Upper lobe of left lung (tissue), 6 donors: ENCODE data around the gene ZBBX. TPM values are rescaled to one million over a fixed set of nuclear protein-coding genes. Genes with fewer than 3 reads are reported as not detected.

Experiments
- ATAC-seq, 2 donors: fragments of 200-7000 bp; cut with Tn5 transposase; one replicate each; pipeline ENCODE4 v1.9.1; 2022; ENCODE audit warnings: mild to moderate bottlenecking in 2 of 2, moderate library complexity in 2 of 2; ENCODE audit not compliant: low FRiP score in 2 of 2
- DNase-seq, 2 donors: peaks; one replicate each; pipeline ENCODE4 v3.0.0-alpha.2; 2019 to 2020
- H3K27ac ChIP-seq, 4 donors: fragments of 200-600 bp; sonication (generic); one replicate each; pipeline ENCODE4 v1.5.1; 2016 to 2019
- H3K27me3 ChIP-seq, 4 donors: fragments of 200-600 bp; sonication (generic); one replicate each; pipeline ENCODE4 v1.5.1; 2017 to 2019
- H3K36me3 ChIP-seq, 4 donors: fragments of 200-600 bp; sonication (generic); one replicate each; pipeline ENCODE4 v1.5.1; 2016 to 2019
- H3K4me1 ChIP-seq, 4 donors: fragments of 200-600 bp; sonication (generic); one replicate each; pipeline ENCODE4 v1.5.1; 2018 to 2019
- H3K4me3 ChIP-seq, 4 donors: fragments of 200-600 bp; sonication (generic); one replicate each; pipeline ENCODE4 v1.5.1; 2017 to 2019; ENCODE audit warnings: mild to moderate bottlenecking in 2 of 4, moderate library complexity in 1 of 4
- H3K9me3 ChIP-seq, 4 donors: fragments of 200-600 bp; sonication (generic); one replicate each; pipeline ENCODE4 v1.5.1; 2018 to 2019
- EP300 ChIP-seq, 4 donors: sonication (generic); formaldehyde crosslinking; IDR thresholded peaks; one replicate each; pipeline ENCODE4 v1.5.1; 2017; ENCODE audit warnings: antibody characterized with exemption in 4 of 4, control low read depth in 2 of 4
- POLR2A ChIP-seq, 4 donors: fragments of 450-650 bp; IDR thresholded peaks; one replicate each; pipeline ENCODE4 v1.5.1; 2016 to 2017; ENCODE audit warnings: antibody characterized with exemption in 4 of 4, mild to moderate bottlenecking in 2 of 4
- POLR2AphosphoS5 ChIP-seq, 2 donors: sonication (generic); formaldehyde crosslinking; IDR thresholded peaks; one replicate each; pipeline ENCODE4 v1.5.1; 2017; ENCODE audit warnings: antibody characterized with exemption in 2 of 2
- WGBS, 2 donors: methylation state at CpG; one replicate each; pipeline ENCODE4 v1.1.5; 2017 to 2018; 5-methylcytosine and 5-hydroxymethylcytosine counted together
- total RNA-seq, 6 donors: library from RNA; depleted of rRNA in 4 of 6; stranded (reverse); fragments of >200 nt in 4 of 6; gene quantifications; one replicate each; pipeline versions ENCODE4 v1.1.0 to v1.2.1, GENCODE V29; 2016 to 2021
- TF ChIP-seq, protein P1 (sequence below), 6 experiments: fragments of 450-650 bp in 4 of 6; fragments of 200-600 bp in 2 of 6; sonication (generic) in 2 of 6; IDR thresholded peaks; one replicate each; pipeline ENCODE4 v1.5.1; 2016 to 2019; ENCODE audit warnings: antibody characterized with exemption in 6 of 6
- donor health status: DM: no; HTN: no; CAD: no; lungs with moderate emphysema.
- donor health status: DM: no; HTN: yes; CAD: no; lungs with severe emphysema.

Gene ZBBX
- total RNA-seq, 6 donors from 2014 or later: 0.31 to 81.3 (median 7.4) TPM

DNA sequence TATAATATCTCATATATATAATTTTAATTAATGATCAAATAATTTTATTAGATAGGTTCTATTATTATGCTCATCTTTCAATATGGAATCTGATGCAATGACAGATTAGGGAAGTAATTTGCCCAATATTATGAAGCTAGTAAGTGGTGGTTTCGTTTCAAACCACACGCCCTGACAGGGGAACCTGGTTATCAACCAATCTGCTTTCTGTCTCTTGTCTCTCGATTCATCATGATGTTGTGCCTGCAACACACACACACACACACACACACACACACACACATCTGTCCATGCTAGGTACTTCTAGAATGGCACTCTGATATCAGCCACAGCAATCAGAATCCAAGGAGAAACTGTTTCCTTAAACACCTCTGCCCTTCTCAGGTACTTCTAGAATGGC, 128.4 kb downstream of the ZBBX start:
- ATAC-seq (no peak), DNase-seq (no peak)
- 67 to 87% methylated on average over 3 of the region's 3 CpGs for WGBS, 2 donors
- H3K4me3 ChIP-seq: no peak overlapping the region
- H3K27me3 ChIP-seq: no peaks in the 10 kb centered on the region
- H3K36me3 ChIP-seq: no peaks in the 10 kb centered on the region
- no peak overlapping the region for H3K27ac ChIP-seq
- H3K4me1 ChIP-seq: no peaks in the 10 kb centered on the region
- H3K9me3 ChIP-seq: no peaks in the 10 kb centered on the region
- TF ChIP-seq EP300 (IDR thresholded peaks at IDR 0.05) (no peak), POLR2A (IDR thresholded peaks at IDR 0.05) (no peak), POLR2AphosphoS5 (IDR thresholded peaks at IDR 0.05) (no peak)
- TF ChIP-seq, protein P1, sequence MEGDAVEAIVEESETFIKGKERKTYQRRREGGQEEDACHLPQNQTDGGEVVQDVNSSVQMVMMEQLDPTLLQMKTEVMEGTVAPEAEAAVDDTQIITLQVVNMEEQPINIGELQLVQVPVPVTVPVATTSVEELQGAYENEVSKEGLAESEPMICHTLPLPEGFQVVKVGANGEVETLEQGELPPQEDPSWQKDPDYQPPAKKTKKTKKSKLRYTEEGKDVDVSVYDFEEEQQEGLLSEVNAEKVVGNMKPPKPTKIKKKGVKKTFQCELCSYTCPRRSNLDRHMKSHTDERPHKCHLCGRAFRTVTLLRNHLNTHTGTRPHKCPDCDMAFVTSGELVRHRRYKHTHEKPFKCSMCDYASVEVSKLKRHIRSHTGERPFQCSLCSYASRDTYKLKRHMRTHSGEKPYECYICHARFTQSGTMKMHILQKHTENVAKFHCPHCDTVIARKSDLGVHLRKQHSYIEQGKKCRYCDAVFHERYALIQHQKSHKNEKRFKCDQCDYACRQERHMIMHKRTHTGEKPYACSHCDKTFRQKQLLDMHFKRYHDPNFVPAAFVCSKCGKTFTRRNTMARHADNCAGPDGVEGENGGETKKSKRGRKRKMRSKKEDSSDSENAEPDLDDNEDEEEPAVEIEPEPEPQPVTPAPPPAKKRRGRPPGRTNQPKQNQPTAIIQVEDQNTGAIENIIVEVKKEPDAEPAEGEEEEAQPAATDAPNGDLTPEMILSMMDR (IDR thresholded peaks at IDR 0.05): no peak

DNA sequence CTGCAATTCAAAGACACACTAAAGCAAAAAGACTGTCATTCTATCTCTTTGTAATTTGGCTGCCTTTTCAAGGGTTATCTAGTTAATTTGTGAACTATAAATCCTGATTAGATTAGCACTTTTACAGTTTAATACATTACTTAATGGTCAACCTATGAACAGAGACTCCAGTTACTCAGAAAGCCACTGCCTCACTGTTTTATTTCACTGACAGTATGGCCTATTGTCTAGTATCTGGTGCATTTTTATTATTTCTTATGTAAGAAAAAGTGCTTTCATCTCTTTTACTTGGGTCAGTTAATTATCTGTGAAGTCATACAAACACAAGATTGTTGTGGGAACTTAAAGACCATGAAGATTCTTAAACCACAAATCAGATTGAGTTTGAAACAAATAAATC, 133.8 kb downstream of the ZBBX start:
- no peak for ATAC-seq
- no peak for DNase-seq
- TF ChIP-seq, protein P1 (IDR thresholded peaks at IDR 0.05): no peak
- TF ChIP-seq EP300 (IDR thresholded peaks at IDR 0.05): no peak
- TF ChIP-seq POLR2AphosphoS5 (IDR thresholded peaks at IDR 0.05): no peak
- TF ChIP-seq POLR2A (IDR thresholded peaks at IDR 0.05): no peak
- no peaks in the 10 kb centered on the region for H3K9me3 ChIP-seq
- no peak overlapping the region for H3K27ac ChIP-seq
- H3K4me3 ChIP-seq: no peak overlapping the region
- no peaks in the 10 kb centered on the region for H3K27me3 ChIP-seq
- no peaks in the 10 kb centered on the region for H3K4me1 ChIP-seq
- no peaks in the 10 kb centered on the region for H3K36me3 ChIP-seq

DNA sequence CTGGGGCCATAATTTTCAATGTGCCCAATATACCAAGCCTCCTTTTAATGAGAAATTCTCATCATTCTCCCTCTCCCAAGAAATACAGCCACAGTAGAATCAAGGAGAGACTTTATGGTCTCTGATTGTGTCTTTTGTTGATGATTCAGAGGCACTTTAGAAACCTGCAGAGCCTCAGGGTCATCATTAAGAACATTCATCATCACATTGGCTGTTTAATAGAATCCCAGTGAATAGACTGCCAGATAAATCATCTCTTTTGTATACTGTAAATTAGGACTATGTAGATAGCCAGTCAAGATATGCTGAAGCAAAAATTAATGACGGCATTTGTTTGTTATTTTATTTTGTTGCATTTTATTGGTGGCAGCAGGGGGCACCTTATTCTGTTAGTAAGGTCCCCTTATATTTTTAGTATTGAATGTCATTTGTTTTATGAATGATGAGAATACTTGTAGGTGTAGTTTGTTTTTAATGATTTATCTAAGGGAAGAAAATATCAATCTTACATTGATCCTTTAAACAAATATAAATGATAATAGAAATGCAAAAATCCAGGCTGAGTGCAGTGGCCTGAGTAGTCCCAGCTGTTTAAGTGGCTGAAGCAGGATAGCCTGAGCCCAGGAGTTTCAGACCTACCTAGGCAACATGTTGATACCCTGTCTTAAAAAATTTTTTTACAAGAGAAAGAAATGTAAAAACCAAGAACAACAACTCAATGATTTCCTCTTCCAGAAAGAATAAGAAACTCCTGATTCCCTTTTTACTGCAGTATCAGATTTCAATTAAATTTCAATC, 138.8 kb downstream of the ZBBX start:
- Histone ChIP-seq H3K4me1 (no peaks in the 10 kb centered on the region), H3K27ac (no peak overlapping the region), H3K9me3 (no peaks in the 10 kb centered on the region), H3K36me3 (no peaks in the 10 kb centered on the region), H3K4me3 (no peak overlapping the region), H3K27me3 (no peaks in the 10 kb centered on the region)
- WGBS, 2 donors: 66 to 91% methylated on average over 1 of the region's 1 CpG
- TF ChIP-seq, protein P1 (IDR thresholded peaks at IDR 0.05): no peak
- TF ChIP-seq POLR2AphosphoS5 (IDR thresholded peaks at IDR 0.05) (no peak), EP300 (IDR thresholded peaks at IDR 0.05) (no peak), POLR2A (IDR thresholded peaks at IDR 0.05) (no peak)
- DNase-seq: no peak
- ATAC-seq: no peak

DNA sequence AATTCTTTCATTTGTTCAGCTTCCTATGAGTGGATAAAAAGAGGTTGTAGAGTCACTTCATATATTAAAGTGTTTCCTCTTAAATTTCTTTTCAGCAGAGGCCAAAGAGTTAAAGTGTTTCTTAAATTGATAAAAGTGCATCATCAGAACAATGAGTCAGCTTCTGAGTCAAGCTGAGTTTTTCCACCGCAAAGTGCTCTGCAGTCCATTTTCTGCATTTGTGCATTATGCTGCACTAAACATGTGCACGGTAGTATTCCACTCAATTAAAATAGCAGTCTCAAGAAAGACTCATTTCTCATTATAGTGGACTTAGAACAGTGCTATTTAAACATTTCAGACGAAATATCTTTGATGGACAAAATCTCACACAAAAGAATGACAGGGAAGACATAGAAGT, 152.0 kb downstream of the ZBBX start:
- Histone ChIP-seq H3K27ac (no peak overlapping the region), H3K4me3 (no peak overlapping the region), H3K27me3 (no peaks in the 10 kb centered on the region), H3K36me3 (no peaks in the 10 kb centered on the region), H3K9me3 (no peaks in the 10 kb centered on the region), H3K4me1 (no peaks in the 10 kb centered on the region)
- TF ChIP-seq POLR2AphosphoS5 (IDR thresholded peaks at IDR 0.05) (no peak), POLR2A (IDR thresholded peaks at IDR 0.05) (no peak), EP300 (IDR thresholded peaks at IDR 0.05) (no peak)
- TF ChIP-seq, protein P1 (IDR thresholded peaks at IDR 0.05): no peak
- no peak for DNase-seq
- 42 to 46% methylated on average over 3 of the region's 3 CpGs for WGBS, 2 donors
- no peak for ATAC-seq

DNA sequence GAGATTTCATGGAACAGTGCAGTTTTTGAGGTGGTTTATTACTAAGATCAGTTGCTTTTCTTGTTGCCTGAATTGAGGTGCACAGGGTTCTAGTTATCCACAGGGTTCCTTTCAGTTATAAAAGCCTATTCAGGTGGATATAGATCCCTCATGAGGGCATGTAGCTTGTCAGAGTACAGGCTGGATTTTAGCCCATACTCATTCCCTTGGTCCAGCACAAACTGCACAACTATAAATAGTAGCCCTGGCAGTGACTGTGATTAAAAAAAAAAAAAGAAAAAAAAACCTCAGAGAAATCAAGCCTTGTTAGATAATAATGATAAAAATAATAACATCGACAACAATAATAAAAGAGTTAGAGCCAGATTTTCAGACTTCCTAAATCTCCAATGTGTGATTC, 154.3 kb downstream of the ZBBX start:
- TF ChIP-seq, protein P1 (IDR thresholded peaks at IDR 0.05): no peak
- TF ChIP-seq EP300 (IDR thresholded peaks at IDR 0.05) (no peak), POLR2AphosphoS5 (IDR thresholded peaks at IDR 0.05) (no peak), POLR2A (IDR thresholded peaks at IDR 0.05) (no peak)
- no peak overlapping the region for H3K27ac ChIP-seq
- H3K4me3 ChIP-seq: no peak overlapping the region
- ATAC-seq (no peak), DNase-seq (no peak)
- no peaks in the 10 kb centered on the region for H3K4me1 ChIP-seq
- H3K27me3 ChIP-seq: no peaks in the 10 kb centered on the region
- no peaks in the 10 kb centered on the region for H3K36me3 ChIP-seq
- H3K9me3 ChIP-seq: no peaks in the 10 kb centered on the region
- WGBS, 2 donors: 90 to 100% methylated on average over 1 of the region's 1 CpG
